Brain pericyte (primary cell): Measurements from ENCODE around the gene SCAP.

Experiments
- DNase-seq: peaks from one replicate; pipeline ENCODE4 v3.0.0-alpha.2; 2012; ENCODE audit warnings: low read depth, low spot score

SCAP gene

DNA sequence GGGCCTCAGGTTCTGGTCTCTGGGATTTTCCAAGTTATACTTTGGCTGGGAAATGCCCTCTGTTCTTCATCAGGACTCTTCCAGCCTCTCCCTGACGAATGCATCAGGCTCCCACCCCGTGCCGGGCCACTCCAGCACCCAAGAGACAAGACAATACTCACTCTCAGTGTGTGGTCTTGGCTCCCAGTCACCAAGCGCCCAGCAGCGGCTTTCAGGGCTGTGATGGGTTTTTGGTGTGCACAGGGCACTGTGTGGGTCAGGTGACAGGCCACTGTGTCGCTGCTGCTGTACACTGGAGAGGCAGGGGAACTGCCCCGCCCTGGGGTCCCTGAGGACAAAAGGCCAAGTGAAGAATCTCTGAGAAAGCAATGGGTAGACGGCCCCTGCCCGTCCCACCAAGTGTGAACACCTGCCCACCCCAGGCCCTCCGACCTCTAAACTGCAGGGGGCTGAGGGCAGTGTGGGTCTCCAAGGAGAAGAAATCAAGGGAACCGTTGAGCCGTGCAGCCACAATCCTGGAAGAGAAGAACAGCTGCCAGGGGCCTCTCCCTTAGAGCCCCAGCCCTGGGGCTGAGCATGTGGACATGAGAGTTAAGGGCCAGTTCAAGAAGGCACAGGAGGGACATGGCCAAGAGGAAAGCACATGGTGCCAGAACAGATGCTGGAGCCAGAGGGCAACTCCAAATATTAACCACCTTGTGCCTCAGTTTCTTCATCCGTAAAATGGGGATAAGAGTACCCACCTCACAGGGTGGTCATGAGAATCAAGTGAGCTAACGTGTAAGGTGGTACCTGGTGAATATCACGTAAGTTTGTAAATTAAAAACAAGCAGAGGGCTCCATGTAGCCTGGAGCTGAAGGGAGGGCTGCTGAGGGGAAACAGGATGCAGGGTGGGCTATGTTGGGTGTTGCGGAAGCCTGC lies 60.8 kb downstream of the SCAP start:
- no peak for DNase-seq

DNA sequence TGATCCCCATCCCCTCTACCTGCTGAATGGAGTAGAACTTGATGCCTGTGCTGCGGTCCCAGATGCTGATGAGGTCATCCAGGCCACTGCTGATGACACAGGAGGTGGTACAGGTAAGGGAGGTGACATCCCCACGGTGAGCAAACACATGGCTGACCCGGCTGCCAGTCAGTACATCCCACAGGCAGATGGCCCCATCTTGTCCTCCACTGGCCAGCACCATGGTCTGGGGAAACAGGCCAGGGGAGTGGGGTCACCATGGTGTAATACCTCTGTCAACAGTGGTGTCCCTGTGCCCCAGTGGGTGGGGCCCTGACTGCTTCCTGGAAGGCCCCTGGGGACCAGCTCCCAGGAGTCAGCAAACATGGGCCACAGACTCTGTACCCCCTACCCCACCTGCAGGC lies 61.6 kb downstream of the SCAP start:
- no peak for DNase-seq

DNA sequence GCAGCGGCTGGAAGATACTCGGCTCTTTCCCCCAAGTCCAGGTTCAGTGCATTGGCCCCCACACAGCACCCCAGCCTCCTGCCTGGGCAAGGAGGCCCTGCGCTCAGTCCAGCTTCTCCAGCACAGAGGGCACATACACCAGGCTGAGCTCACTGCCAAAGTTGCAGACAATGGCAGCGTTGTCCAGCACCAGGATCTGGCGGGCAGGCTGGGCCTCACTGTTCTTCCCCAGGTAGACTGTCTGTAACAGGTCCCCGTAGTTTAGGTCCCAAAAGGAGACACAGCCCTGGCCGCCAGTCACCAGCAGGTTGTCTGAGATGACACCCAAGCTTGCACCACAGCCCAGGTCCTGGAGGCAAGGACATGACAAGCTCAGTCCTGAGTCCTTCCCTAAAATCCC lies 62.0 kb downstream of the SCAP start:
- DNase-seq, result no peak

DNA sequence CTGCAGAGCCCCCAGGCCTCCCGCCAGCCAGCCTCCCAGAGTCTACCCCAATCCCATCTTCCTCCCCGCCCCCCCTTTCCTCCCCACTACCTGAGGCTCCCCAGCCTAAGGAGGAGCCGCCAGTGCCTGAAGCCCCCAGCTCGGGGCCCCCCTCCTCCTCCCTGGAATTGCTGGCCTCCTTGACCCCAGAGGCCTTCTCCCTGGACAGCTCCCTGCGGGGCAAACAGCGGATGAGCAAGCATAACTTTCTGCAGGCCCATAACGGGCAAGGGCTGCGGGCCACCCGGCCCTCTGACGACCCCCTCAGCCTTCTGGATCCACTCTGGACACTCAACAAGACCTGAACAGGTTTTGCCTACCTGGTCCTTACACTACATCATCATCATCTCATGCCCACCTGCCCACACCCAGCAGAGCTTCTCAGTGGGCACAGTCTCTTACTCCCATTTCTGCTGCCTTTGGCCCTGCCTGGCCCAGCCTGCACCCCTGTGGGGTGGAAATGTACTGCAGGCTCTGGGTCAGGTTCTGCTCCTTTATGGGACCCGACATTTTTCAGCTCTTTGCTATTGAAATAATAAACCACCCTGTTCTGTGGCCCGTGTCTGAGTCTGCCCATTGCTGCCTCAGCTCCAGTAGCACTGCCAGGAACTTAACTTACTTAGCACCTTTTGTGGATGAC lies 62.8 kb downstream of the SCAP start:
- DNase-seq, result no peak

DNA sequence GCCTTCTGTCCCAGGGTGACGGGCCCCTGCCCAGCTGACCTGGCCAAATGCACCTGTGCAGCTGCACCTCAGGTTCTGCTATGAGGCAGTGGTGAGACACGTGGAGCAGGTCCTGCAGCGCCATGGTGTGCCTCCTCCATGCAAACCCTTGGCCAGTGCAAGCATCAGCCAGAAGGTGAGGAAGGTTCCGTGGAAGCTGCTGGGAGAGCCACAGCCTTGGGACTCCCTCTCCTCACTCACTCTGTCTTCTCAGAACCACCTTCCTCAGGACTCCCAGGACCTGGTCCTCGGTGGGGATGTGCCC lies 63.3 kb downstream of the SCAP start:
- no peak for DNase-seq

DNA sequence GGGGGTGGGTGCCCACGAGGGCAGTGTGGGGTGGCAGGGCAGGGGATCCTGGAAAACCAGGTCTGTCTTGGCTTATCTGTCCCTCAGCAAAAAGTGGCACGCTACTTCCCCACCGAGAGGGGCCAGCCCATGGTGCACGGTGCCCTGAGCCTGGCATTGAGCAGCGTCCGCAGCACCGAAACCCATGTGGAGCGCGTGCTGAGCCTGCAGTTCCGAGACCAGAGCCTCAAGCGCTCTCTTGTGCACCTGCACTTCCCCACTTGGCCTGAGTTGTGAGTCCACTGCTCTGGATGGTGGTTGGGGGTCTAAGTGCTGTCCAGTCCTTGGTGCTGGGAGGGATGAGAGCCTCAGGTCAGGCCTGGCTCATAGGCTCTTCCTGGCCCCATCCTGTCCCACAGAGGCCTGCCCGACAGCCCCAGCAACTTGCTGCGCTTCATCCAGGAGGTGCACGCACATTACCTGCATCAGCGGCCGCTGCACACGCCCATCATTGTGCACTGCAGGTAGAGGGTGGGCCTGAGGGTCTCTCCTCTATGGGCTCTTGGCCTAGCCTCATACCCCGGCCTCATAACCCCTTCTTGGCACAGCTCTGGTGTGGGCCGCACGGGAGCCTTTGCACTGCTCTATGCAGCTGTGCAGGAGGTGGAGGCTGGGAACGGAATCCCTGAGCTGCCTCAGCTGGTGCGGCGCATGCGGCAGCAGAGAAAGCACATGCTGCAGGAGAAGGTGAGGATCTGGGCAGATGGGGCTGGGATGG lies 63.9 kb downstream of the SCAP start:
- DNase-seq, result no peak

DNA sequence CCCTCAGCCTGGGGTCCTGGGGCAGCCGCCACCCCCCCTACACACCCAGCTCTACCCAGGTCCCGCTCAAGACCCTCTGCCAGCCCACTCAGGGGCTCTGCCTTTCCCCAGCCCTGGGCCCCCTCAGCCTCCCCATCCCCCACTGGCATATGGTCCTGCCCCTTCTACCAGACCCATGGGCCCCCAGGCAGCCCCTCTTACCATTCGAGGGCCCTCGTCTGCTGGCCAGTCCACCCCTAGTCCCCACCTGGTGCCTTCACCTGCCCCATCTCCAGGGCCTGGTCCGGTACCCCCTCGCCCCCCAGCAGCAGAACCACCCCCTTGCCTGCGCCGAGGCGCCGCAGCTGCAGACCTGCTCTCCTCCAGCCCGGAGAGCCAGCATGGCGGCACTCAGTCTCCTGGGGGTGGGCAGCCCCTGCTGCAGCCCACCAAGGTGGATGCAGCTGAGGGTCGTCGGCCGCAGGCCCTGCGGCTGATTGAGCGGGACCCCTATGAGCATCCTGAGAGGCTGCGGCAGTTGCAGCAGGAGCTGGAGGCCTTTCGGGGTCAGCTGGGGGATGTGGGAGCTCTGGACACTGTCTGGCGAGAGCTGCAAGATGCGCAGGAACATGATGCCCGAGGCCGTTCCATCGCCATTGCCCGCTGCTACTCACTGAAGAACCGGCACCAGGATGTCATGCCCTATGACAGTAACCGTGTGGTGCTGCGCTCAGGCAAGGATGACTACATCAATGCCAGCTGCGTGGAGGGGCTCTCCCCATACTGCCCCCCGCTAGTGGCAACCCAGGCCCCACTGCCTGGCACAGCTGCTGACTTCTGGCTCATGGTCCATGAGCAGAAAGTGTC lies 64.7 kb downstream of the SCAP start:
- DNase-seq, result no peak

DNA sequence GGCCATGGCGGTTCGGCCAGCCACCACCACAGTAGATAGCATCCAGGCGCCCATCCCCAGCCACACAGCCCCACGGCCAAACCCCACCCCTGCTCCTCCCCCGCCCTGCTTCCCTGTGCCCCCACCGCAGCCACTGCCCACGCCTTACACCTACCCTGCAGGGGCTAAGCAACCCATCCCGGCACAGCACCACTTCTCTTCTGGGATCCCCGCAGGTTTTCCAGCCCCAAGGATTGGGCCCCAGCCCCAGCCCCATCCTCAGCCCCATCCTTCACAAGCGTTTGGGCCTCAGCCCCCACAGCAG lies 65.4 kb downstream of the SCAP start:
- DNase-seq, result no peak

DNA sequence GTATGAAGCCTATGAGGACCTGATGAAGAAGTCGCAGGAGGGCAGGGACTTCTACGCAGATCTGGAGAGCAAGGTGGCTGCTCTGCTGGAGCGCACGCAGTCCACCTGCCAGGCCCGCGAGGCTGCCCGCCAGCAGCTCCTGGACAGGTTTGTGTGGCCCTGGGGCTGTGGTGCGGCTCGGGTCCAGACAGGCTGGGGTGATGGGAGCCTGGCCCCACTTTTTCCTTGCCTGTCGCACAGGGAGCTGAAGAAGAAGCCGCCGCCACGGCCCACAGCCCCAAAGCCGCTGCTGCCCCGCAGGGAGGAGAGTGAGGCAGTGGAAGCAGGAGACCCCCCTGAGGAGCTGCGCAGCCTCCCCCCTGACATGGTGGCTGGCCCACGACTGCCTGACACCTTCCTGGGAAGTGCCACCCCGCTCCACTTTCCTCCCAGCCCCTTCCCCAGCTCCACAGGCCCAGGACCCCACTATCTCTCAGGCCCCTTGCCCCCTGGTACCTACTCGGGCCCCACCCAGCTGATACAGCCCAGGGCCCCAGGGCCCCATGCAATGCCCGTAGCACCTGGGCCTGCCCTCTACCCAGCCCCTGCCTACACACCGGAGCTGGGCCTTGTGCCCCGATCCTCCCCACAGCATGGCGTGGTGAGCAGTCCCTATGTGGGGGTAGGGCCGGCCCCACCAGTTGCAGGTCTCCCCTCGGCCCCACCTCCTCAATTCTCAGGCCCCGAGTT lies 65.9 kb downstream of the SCAP start:
- DNase-seq, result no peak

DNA sequence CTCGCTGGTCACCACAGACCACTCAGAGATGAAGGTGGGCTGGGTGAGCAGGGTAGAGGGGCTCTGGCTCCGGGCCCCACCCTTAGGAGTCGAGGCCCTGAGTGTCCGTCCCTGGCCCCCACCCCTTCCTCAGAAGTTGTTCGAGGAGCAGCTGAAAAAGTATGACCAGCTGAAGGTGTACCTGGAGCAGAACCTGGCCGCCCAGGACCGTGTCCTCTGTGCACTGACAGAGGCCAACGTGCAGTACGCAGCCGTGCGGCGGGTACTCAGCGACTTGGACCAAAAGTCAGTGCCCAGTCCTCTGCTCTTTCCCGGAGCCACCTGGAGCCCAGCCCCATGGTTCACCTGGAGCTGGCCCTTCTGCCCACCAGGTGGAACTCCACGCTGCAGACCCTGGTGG lies 66.5 kb downstream of the SCAP start:
- no peak for DNase-seq

DNA sequence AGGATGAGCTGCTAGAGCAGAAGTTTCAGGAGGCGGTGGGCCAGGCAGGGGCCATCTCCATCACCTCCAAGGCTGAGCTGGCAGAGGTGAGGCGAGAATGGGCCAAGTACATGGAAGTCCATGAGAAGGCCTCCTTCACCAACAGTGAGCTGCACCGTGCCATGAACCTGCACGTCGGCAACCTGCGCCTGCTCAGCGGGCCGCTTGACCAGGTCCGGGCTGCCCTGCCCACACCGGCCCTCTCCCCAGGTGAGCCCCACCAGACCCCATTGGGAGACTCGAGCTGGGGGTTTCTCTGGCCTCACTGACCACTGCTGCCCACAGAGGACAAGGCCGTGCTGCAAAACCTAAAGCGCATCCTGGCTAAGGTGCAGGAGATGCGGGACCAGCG lies 66.9 kb downstream of the SCAP start:
- no peak for DNase-seq

DNA sequence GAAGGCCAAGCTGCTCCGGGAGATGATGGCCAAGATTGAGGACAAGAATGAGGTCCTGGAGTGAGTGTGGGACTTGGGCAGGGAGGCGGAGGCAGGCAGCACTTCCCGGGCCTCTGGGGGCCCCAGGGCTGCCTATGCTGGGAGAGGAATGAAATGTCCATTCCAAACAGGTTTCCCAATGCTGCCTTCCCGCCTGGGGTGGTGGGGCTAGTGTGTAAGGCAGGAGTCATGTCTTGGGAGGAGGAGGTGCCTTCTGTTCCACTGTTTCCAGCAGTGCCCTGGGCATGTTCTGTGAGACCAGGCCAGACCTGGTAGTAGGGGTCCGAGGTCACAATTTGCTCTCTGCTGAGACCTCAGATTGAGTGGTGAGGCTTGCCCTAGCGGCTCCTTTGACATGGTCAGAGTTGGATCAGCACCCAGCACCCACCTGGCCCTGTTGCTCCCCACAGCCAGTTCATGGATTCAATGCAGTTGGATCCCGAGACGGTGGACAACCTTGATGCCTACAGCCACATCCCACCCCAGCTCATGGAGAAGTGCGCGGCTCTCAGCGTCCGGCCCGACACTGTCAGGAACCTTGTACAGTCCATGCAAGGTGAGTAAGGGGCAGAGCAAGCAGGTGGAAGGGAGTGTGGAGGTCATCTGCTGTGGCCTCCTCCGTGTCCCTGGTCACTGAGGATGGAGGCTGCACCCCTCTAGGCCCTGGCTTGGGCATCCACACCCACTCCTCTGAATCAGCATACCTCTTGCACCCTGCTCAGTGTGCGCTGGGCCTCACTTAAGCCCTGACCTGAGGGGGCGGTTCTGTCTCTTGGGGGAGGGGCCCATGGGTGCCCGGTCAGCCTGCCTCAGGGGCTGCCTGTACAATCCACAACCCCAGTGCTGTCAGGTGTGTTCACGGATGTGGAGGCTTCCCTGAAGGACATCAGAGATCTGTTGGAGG lies 67.6 kb downstream of the SCAP start:
- DNase-seq, result no peak

DNA sequence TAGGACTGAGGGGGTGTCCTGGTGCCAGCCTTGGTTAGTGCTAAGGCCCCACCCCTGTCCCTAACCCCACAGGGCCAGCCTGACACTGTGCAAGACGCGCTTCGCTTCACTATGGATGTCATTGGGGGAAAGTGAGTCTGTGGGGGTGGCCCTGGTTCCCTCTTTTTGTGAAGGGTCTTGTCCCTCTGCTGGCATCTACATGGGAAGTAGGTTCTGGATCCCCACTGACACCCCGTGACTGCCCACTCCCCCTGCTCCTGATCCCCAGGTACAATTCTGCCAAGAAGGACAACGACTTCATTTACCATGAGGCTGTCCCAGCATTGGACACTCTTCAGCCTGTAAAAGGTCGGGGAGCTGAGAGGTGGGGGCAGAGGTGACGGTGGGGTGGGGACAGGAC lies 68.5 kb downstream of the SCAP start:
- no peak for DNase-seq

DNA sequence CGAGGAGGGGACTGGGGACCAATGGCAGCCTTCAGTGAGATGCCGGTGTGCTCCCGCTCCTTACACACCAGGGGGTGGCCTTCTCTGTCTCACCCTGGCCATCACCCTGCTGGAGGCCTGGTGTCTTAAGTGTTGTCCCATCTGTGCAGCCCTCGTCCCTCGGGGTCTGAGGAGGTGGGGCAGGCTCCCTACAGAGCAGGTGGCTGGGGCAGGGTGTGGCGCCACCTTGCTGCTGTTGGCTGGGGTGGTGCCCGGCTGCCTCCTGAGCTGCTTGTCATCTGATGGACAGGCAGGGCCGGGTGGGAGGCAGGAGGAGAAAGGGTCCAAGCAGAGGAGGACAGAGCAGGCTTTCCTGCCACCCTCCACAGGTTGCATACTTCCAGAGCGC lies 69.0 kb downstream of the SCAP start:
- DNase-seq, result no peak

DNA sequence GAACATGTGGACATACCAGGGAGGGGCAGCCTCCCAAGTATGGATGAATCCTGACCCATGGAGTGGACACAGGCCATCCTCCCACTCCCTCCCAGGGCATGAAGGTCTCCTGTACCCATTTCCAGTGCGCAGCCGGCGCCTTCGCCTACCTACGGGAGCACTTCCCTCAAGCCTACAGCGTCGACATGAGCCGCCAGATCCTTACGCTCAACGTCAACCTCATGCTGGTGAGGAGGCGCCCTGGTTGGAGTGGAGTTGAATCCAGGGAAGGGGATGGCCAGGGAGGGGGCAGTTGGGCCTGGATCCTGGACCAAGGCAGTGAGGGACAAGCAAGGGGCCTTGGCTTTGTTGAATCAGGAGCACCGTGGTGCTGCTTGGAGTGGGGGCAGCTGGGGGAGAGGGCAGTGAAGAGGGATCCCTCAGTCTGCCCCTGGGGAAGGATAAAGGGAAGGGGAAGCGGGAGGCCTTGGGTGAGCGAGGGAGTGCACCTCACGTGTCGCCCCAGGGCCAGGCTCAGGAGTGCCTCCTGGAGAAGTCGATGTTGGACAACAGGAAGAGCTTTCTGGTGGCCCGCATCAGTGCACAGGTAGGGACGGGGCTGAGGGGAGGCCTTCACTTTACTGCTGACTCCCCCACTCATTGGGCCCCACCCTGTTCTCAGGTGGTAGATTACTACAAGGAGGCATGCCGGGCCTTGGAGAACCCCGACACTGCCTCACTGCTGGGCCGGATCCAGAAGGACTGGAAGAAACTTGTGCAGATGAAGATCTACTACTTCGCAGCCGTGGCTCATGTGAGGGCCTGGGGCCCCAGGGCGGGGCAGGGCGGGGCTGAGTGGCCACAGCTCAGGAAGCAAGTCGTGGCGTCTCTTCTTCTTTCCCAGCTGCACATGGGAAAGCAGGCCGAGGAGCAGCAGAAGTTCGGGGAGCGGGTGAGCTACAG lies 69.7 kb downstream of the SCAP start:
- no peak for DNase-seq

DNA sequence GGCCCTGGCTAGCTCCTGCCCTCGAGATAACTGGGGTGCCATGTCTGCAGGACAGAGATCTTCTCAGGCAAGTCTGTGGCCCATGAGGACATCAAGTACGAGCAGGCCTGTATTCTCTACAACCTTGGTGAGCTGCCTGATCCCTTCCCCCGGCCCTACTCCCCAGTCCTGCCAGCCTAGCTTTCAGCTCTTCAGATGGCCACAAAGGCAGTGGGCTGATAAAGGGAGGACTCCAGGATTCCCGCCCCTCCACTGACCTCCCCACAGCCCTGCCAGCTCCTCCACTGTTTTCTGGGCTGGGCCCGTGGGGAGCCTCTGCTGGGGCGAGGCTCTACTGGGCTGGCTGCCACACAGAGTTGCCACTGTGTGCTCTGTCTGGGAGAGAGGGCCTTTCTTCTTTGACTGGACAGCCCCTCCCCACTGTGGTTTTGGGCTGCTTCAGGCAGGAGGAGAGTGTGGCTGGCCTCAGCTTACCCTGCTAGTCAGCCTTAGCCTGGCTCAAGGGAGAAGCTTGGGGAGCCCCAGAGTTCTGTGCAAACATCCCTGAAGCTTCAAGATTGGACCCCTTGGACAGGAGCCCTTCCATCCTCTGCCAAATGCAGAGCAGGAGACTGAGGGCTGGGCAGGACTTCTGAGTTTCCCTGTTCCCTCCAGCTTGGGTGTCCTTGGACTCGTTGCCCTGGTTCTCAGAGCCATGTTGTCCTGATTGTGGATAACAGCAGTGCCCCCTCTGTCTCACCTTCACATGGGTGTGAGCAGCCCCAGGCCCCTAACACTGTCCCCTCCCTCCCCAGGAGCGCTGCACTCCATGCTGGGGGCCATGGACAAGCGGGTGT lies 70.6 kb downstream of the SCAP start:
- DNase-seq, result no peak

DNA sequence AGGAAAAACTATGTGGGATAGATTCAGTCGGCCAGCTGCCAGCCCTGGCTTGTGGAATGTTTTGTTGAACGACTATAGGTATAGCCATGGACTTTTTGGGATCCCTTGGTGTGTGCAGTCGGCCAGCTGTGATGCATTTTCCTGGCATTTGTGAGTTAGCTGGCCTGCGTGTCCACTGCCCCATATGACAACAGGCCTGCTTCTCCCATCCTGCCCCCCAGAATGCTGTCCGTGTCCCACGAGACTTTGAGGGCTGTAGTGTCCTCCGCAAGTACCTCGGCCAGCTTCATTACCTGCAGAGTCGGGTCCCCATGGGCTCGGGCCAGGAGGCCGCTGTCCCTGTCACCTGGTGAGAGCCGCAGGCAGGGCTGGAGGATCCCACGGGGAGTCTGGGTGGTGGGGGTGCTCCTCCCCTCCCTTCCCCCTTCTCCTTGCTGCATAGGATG lies 71.3 kb downstream of the SCAP start:
- no peak for DNase-seq
